ENCODE data around the gene TTLL4.

Gene TTLL4

DNA sequence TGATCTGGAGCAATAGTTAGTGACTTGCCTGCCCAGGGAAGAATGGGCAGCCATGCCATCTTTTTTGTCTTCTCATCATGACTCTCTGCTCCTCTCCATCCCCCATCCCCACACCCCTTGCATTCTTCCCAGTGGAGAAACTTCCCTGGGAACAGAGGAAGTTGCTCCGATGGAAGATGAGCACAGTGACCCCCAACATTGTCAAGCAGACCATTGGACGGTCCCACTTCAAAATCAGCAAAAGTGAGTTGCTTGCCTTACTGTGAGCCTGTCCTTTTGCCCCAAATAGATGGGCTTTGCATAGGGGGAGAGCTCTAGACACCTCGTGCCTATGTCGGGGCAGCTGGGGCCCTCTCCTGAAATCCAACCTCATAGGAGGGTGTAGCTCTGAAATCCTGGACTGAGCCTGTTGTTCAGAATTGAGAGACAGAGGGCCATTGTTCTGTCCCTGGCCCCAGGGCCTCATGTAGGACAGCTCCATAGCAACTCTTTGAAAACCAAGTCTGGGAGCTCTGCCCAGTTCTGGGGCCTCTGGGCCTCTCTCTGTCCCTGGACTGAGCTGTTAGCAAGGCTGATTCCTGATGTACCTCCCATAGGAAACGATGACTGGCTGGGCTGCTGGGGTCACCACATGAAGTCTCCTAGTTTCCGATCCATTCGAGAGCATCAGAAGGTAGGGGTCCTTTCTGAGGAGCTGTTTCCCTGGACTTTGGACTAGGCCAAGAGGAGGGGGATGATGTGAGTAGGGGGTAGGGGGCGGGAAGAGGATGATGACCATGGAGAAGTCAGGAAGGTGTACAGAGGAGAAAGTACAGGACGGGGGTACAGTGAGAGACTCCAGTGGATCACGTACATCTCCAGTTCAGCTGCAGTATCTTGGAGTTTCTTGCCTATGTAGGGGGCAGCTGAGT lies 35.2 kb downstream of the TTLL4 start:
- Histone ChIP-seq H3K27me3 (ENCODE audit: control insufficient read depth in 1 of 2, insufficient read depth in 2 of 2, low read length in 2 of 2) (no peaks in the 10 kb centered on the region), H3K4me1 (ENCODE audit: control insufficient read depth, insufficient read depth, low read length) (peaks cover 4% of the 10 kb centered on the region), H3K9me3 (ENCODE audit: control insufficient read depth in 2 of 2, low read length in 2 of 2) (no peaks in the 10 kb centered on the region), H3K27ac (ENCODE audit: low read length) (no peak overlapping the region), H3K36me3 (ENCODE audit: control insufficient read depth in 2 of 2, insufficient read depth in 2 of 2, low read length in 2 of 2) (peaks cover 17 to 43% of the 10 kb centered on the region in 2 donors), H3K4me3 (ENCODE audit: low read length in 2 of 2) (no peak overlapping the region), H3K9ac (ENCODE audit: low read length in 2 of 2) (no peak overlapping the region)

DNA sequence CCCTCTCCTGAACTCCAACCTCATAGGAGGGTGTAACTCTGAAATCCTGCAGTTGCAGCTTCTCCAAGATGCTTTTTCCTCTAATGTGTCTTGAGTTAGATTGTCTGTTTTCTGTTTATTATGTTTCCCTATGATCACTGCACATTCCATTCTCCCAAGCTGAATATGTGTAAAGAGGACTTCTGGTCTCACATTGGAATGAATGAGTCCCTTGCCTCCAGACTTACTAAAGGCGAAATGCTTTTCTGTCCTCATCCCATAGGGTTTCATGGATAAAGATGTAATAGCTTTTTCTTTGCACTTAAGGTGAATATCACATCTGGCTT lies 35.8 kb downstream of the TTLL4 start:
- peaks cover 17 to 46% of the 10 kb centered on the region in 2 donors for H3K36me3 ChIP-seq (ENCODE audit: control insufficient read depth in 2 of 2, insufficient read depth in 2 of 2, low read length in 2 of 2)
- H3K4me1 ChIP-seq (ENCODE audit: control insufficient read depth, insufficient read depth, low read length), result peaks cover 4% of the 10 kb centered on the region
- no peak overlapping the region for H3K9ac ChIP-seq (ENCODE audit: low read length in 2 of 2)
- no peaks in the 10 kb centered on the region for H3K27me3 ChIP-seq (ENCODE audit: control insufficient read depth in 1 of 2, insufficient read depth in 2 of 2, low read length in 2 of 2)
- no peak overlapping the region for H3K4me3 ChIP-seq (ENCODE audit: low read length in 2 of 2)
- H3K27ac ChIP-seq (ENCODE audit: low read length), result no peak overlapping the region
- no peaks in the 10 kb centered on the region for H3K9me3 ChIP-seq (ENCODE audit: control insufficient read depth in 2 of 2, low read length in 2 of 2)

DNA sequence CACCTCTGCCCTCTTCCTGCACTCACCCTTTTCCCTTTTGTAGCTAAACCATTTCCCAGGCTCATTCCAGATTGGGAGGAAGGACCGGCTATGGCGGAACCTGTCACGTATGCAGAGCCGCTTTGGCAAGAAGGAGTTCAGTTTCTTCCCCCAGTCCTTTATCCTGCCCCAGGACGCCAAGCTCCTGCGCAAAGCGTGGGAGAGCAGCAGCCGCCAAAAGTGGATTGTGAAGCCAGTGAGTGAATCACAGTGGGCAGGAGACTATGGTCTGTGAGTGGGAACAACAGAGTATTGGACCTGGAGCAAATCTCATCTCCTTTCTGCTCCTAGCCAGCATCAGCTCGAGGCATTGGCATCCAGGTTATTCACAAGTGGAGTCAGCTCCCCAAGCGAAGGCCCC lies 36.3 kb downstream of the TTLL4 start:
- Histone ChIP-seq H3K27ac (ENCODE audit: low read length) (no peak overlapping the region), H3K9ac (ENCODE audit: low read length in 2 of 2) (no peak overlapping the region), H3K27me3 (ENCODE audit: control insufficient read depth in 1 of 2, insufficient read depth in 2 of 2, low read length in 2 of 2) (no peaks in the 10 kb centered on the region), H3K36me3 (ENCODE audit: control insufficient read depth in 2 of 2, insufficient read depth in 2 of 2, low read length in 2 of 2) (peaks cover 17 to 47% of the 10 kb centered on the region in 2 donors), H3K9me3 (ENCODE audit: control insufficient read depth in 2 of 2, low read length in 2 of 2) (no peaks in the 10 kb centered on the region), H3K4me3 (ENCODE audit: low read length in 2 of 2) (no peak overlapping the region), H3K4me1 (ENCODE audit: control insufficient read depth, insufficient read depth, low read length) (peaks cover 4% of the 10 kb centered on the region)

DNA sequence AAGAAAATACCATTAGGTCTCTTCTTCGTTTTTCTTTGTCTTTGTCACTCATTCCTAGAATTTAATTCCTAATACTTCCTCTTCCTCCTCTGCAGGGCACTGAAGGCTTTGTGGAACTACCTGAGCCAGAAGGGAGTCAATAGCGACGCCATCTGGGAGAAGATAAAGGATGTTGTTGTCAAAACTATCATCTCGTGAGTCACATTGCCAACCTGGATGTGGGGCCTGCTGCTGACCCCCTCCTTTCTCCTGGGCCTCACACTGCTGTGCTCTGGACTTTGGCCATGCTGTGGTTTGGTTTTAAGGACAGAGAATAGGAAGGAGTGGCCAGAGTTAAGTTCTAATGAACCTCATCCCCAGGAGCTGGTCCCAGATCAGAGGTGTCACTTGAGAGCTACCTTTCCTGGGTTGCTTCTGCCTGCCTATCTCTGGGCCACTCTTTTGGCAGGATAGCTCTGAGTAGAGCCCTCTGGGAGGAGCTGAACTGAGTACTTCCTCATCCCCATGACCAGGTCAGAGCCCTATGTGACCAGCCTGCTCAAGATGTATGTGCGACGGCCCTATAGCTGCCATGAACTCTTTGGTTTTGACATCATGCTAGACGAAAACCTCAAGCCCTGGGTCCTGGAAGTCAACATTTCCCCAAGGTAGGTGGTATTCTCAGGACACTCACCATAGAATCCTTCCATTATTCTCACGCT lies 38.3 kb downstream of the TTLL4 start:
- H3K4me1 ChIP-seq (ENCODE audit: control insufficient read depth, insufficient read depth, low read length), result peaks cover 4% of the 10 kb centered on the region
- no peaks in the 10 kb centered on the region for H3K9me3 ChIP-seq (ENCODE audit: control insufficient read depth in 2 of 2, low read length in 2 of 2)
- H3K27ac ChIP-seq (ENCODE audit: low read length), result no peak overlapping the region
- H3K36me3 ChIP-seq (ENCODE audit: control insufficient read depth in 2 of 2, insufficient read depth in 2 of 2, low read length in 2 of 2), result peaks cover 33 to 63% of the 10 kb centered on the region in 2 donors
- no peak overlapping the region for H3K9ac ChIP-seq (ENCODE audit: low read length in 2 of 2)
- no peak overlapping the region for H3K4me3 ChIP-seq (ENCODE audit: low read length in 2 of 2)
- H3K27me3 ChIP-seq (ENCODE audit: control insufficient read depth in 1 of 2, insufficient read depth in 2 of 2, low read length in 2 of 2), result no peaks in the 10 kb centered on the region

DNA sequence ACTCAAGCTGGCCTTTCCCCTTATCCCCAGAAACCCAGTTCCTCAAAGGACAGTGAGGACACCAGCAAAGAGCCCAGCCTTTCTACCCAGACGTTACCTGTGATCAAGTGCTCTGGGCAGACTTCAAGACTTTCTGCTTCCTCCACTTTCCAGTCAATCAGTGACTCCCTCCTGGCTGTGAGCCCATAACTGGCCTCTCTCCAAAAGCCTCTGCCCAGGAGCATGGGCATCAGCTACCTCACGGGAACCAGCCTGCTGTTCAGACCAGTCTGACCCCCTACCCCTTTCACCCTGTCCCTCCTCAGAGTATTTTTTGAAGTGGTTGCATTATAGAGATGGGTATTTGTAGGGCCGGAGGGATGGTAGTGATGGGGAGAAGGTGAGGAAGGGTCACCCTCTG lies 43.6 kb downstream of the TTLL4 start:
- H3K9me3 ChIP-seq (ENCODE audit: control insufficient read depth in 2 of 2, low read length in 2 of 2), result no peaks in the 10 kb centered on the region
- no peaks in the 10 kb centered on the region for H3K27me3 ChIP-seq (ENCODE audit: control insufficient read depth in 1 of 2, insufficient read depth in 2 of 2, low read length in 2 of 2)
- H3K4me1 ChIP-seq (ENCODE audit: control insufficient read depth, insufficient read depth, low read length), result peaks cover 4% of the 10 kb centered on the region
- H3K27ac ChIP-seq (ENCODE audit: low read length), result no peak overlapping the region
- H3K9ac ChIP-seq (ENCODE audit: low read length in 2 of 2), result no peak overlapping the region
- H3K4me3 ChIP-seq (ENCODE audit: low read length in 2 of 2), result no peak overlapping the region
- H3K36me3 ChIP-seq (ENCODE audit: control insufficient read depth in 2 of 2, insufficient read depth in 2 of 2, low read length in 2 of 2), result peaks cover 40 to 45% of the 10 kb centered on the region in 2 donors

DNA sequence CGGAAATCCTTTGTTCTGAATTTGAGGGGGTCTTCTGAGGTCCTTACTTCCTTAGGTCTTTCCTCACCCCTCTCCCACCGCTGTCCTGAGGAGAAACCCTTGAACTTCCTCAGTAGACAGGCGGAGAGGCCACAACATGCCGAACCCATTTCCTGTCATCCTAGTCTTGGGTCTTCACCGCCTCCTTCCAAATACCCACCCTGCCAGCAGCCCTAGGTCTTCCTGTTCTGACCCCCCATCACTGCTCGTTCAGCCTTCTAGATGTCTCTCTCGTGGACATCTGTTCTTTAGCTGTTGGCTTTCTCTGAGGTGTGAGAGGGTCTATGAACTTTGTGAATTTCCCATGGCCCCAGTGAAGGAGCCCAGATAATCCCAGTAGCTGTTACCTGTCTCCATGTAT lies 44.1 kb downstream of the TTLL4 start:
- Histone ChIP-seq H3K36me3 (ENCODE audit: control insufficient read depth in 2 of 2, insufficient read depth in 2 of 2, low read length in 2 of 2) (peaks cover 37 to 42% of the 10 kb centered on the region in 2 donors), H3K27ac (ENCODE audit: low read length) (no peak overlapping the region), H3K9ac (ENCODE audit: low read length in 2 of 2) (no peak overlapping the region), H3K27me3 (ENCODE audit: control insufficient read depth in 1 of 2, insufficient read depth in 2 of 2, low read length in 2 of 2) (no peaks in the 10 kb centered on the region), H3K9me3 (ENCODE audit: control insufficient read depth in 2 of 2, low read length in 2 of 2) (no peaks in the 10 kb centered on the region), H3K4me3 (ENCODE audit: low read length in 2 of 2) (no peak overlapping the region), H3K4me1 (ENCODE audit: control insufficient read depth, insufficient read depth, low read length) (peaks cover 4% of the 10 kb centered on the region)

DNA sequence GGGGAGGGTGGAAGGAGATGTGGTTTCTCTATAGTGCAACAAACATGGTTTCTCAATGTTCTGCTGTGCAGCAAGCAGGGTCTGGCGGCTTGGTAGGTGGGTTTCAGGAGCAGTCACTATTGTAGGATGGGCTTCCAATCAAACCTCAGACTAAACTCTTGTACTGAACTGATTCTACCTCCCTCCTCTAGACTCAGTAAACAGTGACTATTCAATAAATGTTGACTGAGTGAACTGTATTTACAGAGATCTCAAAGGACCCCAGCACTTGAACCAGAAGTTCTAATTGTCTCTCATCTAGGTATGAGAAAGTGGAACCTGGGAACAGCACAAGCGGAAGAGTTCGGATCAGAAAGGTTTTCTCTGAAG lies 44.5 kb downstream of the TTLL4 start:
- no peak overlapping the region for H3K9ac ChIP-seq (ENCODE audit: low read length in 2 of 2)

DNA sequence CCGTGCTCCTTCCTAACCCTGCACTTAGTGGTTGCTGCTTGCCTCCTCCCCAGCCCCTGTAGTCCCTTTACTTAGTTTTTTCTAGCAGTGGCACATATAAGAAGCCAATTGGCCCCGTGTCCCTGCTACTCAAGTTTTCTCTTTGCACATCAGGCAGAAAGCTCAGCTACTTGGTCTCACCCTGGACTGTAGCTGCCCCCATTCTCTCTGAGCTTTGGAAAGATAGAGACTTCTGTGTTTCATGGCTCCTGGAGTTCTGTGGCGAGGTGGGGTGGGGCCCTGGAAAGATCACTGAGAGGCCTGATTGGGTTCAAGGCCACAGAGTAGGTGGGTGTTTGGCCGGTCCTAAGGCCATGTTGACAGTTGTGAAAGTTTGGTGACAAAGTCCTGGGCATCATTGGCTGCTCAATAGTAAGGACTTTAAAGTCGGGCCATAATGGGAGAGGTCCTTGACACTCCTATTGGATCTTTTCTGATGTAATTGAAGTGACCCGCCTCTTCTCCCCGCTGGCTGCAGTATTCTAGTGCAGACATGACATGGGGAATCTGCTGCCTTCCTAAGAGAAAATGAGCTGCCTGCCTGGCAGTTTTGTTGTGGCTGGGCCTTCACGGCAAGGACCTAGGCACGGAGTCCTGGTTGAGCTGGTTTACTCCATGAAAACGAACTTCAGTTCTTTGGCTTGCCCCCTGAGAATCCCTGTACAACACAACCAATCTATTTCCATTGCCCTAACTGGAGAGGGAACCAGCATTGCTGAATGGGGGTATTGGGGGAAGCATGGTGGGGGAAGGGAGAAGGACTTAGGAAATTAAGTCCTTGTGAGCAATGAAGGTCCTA lies 45.2 kb downstream of the TTLL4 start:
- Histone ChIP-seq H3K27me3 (ENCODE audit: control insufficient read depth in 1 of 2, insufficient read depth in 2 of 2, low read length in 2 of 2) (no peaks in the 10 kb centered on the region), H3K9ac (ENCODE audit: low read length in 2 of 2) (no peak overlapping the region), H3K36me3 (ENCODE audit: control insufficient read depth in 2 of 2, insufficient read depth in 2 of 2, low read length in 2 of 2) (peaks cover 32 to 33% of the 10 kb centered on the region in 2 donors), H3K4me1 (ENCODE audit: control insufficient read depth, insufficient read depth, low read length) (peaks cover 3% of the 10 kb centered on the region), H3K27ac (ENCODE audit: low read length) (no peak overlapping the region), H3K4me3 (ENCODE audit: low read length in 2 of 2) (no peak overlapping the region), H3K9me3 (ENCODE audit: control insufficient read depth in 2 of 2, low read length in 2 of 2) (no peaks in the 10 kb centered on the region)

More for the DNA sequence above, 44.5 kb downstream of the TTLL4 start:
- Histone ChIP-seq H3K27ac (ENCODE audit: low read length) (no peak overlapping the region), H3K4me3 (ENCODE audit: low read length in 2 of 2) (no peak overlapping the region), H3K36me3 (ENCODE audit: control insufficient read depth in 2 of 2, insufficient read depth in 2 of 2, low read length in 2 of 2) (peaks cover 33 to 38% of the 10 kb centered on the region in 2 donors), H3K4me1 (ENCODE audit: control insufficient read depth, insufficient read depth, low read length) (peaks cover 3% of the 10 kb centered on the region), H3K9me3 (ENCODE audit: control insufficient read depth in 2 of 2, low read length in 2 of 2) (no peaks in the 10 kb centered on the region), H3K27me3 (ENCODE audit: control insufficient read depth in 1 of 2, insufficient read depth in 2 of 2, low read length in 2 of 2) (no peaks in the 10 kb centered on the region)

DNA sequence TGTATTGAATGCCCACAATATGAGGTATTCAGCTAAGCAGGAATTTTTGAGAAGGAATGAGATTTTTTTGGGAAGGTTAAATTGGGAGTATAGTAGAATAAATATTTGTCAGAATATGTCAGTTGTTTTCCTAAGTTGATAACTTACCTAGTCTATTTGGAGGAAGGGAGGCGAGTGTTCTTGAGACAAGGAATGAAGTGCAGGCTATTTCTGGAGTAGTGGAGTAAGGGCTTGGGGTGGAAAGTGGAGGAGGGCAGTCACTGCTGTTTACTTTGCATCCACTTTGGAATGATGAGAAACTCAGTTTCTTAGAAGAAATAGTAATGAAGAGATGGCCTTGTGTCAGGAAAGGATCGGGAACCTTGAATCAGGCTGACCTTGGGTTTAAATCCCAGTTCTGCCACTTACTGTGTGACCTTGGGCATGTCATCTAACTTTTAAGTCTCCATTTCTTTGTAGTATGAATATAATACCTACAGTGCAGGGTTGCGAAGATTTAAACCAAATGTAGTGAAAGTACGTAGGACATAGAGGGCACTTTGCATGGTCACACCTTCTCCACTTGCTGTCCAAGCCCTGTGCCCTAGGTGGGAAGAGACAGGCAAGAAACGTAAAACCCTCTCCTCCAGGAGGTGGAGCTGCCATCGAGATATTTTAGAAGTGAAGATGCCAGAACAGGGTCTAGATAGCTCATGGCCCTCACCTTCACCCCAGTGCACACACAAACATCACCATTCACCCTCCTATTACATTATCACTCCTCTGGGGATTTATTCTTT lies 46.2 kb downstream of the TTLL4 start:
- no peaks in the 10 kb centered on the region for H3K27me3 ChIP-seq (ENCODE audit: control insufficient read depth in 1 of 2, insufficient read depth in 2 of 2, low read length in 2 of 2)
- no peak overlapping the region for H3K9ac ChIP-seq (ENCODE audit: low read length in 2 of 2)
- H3K27ac ChIP-seq (ENCODE audit: low read length), result no peak overlapping the region
- no peaks in the 10 kb centered on the region for H3K9me3 ChIP-seq (ENCODE audit: control insufficient read depth in 2 of 2, low read length in 2 of 2)
- peaks cover 24 to 33% of the 10 kb centered on the region in 2 donors for H3K36me3 ChIP-seq (ENCODE audit: control insufficient read depth in 2 of 2, insufficient read depth in 2 of 2, low read length in 2 of 2)
- peaks cover 3% of the 10 kb centered on the region for H3K4me1 ChIP-seq (ENCODE audit: control insufficient read depth, insufficient read depth, low read length)
- no peak overlapping the region for H3K4me3 ChIP-seq (ENCODE audit: low read length in 2 of 2)

DNA sequence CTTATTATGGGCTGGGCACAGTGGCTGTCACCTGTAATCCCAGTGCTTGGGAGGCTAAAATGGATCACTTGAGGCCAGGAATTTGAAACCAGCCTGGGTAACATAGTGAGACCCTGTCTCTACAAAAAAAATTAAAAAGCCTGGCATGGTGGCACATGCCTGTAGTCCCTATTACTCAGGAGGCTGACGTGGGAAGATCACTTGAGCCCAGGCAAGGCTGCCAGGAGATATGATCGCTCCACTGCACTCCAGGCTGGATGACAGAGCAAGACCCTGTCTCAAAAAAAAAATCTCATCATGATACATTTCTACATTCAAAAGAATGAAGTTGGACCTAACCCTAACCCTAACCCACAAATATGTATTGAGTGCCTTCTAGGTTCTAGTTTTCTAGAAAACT lies 51.2 kb downstream of the TTLL4 start:
- Histone ChIP-seq H3K36me3 (ENCODE audit: control insufficient read depth in 2 of 2, insufficient read depth in 2 of 2, low read length in 2 of 2) (no peaks in the 10 kb centered on the region), H3K4me3 (ENCODE audit: low read length in 2 of 2) (no peak overlapping the region), H3K9ac (ENCODE audit: low read length in 2 of 2) (no peak overlapping the region), H3K9me3 (ENCODE audit: control insufficient read depth in 2 of 2, low read length in 2 of 2) (no peaks in the 10 kb centered on the region), H3K4me1 (ENCODE audit: control insufficient read depth, insufficient read depth, low read length) (peaks cover 3% of the 10 kb centered on the region), H3K27ac (ENCODE audit: low read length) (no peak overlapping the region), H3K27me3 (ENCODE audit: control insufficient read depth in 1 of 2, insufficient read depth in 2 of 2, low read length in 2 of 2) (no peaks in the 10 kb centered on the region)

Data from stomach smooth muscle (tissue), 2 donors.